AG10803 (cell line): ENCODE measurements around the gene LITAFD.

ENCODE experiments used
- DNase-seq: peaks from one replicate; pipeline ENCODE4 v3.0.0; 2010; ENCODE audit warnings: low read depth
- H3K4me3 ChIP-seq: 2 replicates; pipeline ENCODE4 v1.5.1; 2011; ENCODE audit warnings: mild to moderate bottlenecking, low read length, control low read depth
- CTCF ChIP-seq: conservative IDR thresholded peaks from 2 replicates; pipeline ENCODE4 v1.5.1; 2011; ENCODE audit warnings: mild to moderate bottlenecking, low read length, control low read depth, inconsistent platforms

LITAFD gene

GRCh38 chr16:8864480-8865110 lies 17.6 kb upstream of the LITAFD start:
- H3K4me3 ChIP-seq = no peak overlapping the region
- no peak for TF ChIP-seq CTCF
- DNase-seq = no peak

GRCh38 chr16:8865145-8865882 lies 16.8 kb upstream of the LITAFD start:
- DNase-seq = no peak
- no peak for TF ChIP-seq CTCF
- H3K4me3 ChIP-seq = no peak overlapping the region

- no peak for TF ChIP-seq CTCF
- DNase-seq = no peak
- H3K4me3 ChIP-seq = peak overlapping the region; percentile 87
These were observed 15.8 kb upstream of the LITAFD start for GRCh38 chr16:8866118-8866883.

- peak overlapping the region; percentile 87 for H3K4me3 ChIP-seq
- no peak for TF ChIP-seq CTCF
- no peak for DNase-seq
These were observed 15.3 kb upstream of the LITAFD start for GRCh38 chr16:8866884-8867215.

GRCh38 chr16:8867216-8867931 lies 14.8 kb upstream of the LITAFD start:
- TF ChIP-seq CTCF = no peak
- H3K4me3 ChIP-seq = peak overlapping the region; percentile 87
- DNase-seq = no peak

- DNase-seq = no peak
- H3K4me3 ChIP-seq = peak overlapping the region; percentile 87
- TF ChIP-seq CTCF = no peak
These were observed 14.2 kb upstream of the LITAFD start for GRCh38 chr16:8867932-8868415.
